GM19025 (cell line): ENCODE data around the gene CCDC102A.
"Not testable (repeated sequence)": the region's sequence is repeated elsewhere in the genome, so short reads cannot be mapped to it uniquely, and the experiment has no call there.

Experiments used
- ATAC-seq: cut with Tn5 transposase; IDR thresholded peaks from one replicate; pipeline ENCODE4 v1.9.1; 2021; ENCODE audit warnings: mild to moderate bottlenecking, low read depth, moderate library complexity; ENCODE audit not compliant: unreplicated experiment

The CCDC102A gene

GRCh38 chr16:57504491-57504890 is 31.9 kb downstream of the CCDC102A start:
- no peak for ATAC-seq

DNA sequence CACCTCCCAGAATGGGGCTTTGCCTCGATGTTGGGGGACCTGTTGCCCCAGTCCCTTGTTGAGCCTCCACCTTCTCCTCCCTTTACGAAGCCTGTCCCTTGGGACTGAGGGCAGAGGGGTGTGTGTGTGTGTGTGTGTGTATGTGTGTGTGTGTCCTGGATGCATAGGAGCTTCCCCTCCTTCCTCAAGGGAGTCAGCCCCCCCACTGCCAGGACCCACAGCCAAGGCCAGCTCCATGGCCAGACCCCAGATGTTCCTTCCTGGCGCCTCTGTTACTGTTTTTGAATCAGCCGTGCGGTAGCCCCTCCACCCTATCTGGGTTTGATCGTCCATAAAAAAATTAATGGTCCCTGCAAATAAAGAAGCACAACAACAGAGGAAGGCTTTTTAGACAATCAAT is 32.4 kb downstream of the CCDC102A start:
- no peak for ATAC-seq

DNA sequence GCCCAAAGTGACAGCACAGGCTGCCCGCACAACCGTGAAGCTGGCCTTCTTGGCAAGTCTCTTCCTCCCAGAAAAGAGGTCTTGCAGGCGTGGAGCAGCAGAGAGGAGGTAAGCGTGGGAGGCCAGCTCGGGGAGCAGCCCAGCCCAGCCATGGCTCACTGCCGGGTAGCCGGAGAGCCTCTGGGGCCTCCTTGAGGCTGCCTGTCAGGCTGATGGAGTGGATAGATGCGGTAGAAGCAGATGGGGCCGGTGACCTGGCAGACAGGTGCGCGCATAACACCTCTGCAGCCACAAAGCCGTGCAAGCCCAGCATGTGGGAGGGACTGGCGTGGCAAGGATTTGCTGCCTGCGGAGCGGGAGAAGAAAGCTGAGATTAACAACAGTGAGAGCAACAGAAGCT is 33.0 kb downstream of the CCDC102A start:
- no peak for ATAC-seq

- ATAC-seq, result no peak
These were observed 34.2 kb downstream of the CCDC102A start for GRCh38 chr16:57502048-57502775.

DNA sequence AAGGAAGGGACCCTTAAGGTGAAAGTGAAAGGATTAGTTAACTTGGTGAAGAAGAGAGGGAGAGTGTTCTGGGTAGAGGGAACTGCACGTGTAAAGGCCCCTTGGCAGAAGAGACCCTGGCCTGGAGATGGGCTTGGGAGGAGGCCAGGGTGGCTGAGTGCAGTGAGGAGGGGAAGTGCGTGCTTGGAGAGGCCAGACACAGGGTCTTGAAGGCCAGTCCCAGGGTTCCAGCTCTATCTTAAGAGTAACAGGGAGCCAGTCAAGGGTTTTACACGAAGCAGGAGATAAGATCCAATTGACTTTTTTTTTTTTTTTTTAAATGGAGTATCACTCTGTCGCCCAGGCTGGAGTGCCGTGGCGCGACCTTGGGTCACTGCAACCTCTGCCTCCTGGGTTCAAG is 34.9 kb downstream of the CCDC102A start:
- no peak for ATAC-seq

DNA sequence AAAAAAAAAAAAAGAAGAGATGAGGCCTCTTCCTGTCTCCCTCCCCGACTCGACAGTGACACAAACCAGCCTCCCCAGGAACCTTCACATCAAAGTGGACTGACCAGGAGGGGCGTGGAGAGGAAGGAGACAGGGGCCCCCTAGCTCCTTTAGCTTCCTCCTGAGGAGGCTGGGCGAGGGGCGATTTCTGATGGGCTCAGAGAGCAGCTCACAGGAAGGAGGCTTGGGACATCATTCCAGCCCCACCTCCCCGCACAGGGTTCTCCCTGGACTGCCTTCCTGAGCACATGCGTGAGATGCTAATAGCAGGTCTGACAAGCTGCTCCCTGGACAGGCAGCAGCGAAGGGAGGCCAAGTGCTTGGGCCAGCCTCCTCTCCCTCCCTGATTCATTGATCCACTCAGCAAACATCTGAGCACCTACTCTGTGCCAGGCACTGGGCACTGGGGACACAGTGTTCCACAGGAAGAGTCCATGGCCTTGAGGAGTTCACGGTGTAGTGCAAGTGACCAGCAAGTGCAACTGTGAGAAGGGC is 35.7 kb downstream of the CCDC102A start:
- no peak for ATAC-seq

DNA sequence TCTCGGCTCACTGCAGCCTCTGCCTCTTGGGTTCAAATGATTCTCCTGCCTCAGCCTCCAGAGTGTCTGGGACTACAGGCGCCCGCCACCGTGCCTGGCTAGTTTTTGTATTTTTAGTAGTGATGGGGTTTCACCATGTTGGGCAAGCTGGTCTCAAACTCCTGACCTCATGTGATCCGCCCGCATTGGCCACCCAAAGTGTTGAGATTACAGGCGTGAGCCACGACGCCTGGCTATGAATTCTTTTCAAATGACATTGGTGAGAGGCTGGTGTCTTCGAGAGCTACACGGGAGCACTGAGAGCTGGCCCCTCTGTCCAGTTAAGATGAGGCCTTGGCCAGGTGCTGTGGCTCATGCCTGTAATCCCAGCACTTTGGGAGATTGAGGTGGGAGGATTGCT is 36.4 kb downstream of the CCDC102A start:
- not testable (repeated sequence) for ATAC-seq

- ATAC-seq, result no peak
These were observed 38.3 kb downstream of the CCDC102A start for GRCh38 chr16:57498031-57498430.

- no peak for ATAC-seq
These were observed 39.2 kb downstream of the CCDC102A start for GRCh38 chr16:57497121-57497520.

GRCh38 chr16:57493767-57494166 is 42.6 kb downstream of the CCDC102A start:
- ATAC-seq, result no peak

DNA sequence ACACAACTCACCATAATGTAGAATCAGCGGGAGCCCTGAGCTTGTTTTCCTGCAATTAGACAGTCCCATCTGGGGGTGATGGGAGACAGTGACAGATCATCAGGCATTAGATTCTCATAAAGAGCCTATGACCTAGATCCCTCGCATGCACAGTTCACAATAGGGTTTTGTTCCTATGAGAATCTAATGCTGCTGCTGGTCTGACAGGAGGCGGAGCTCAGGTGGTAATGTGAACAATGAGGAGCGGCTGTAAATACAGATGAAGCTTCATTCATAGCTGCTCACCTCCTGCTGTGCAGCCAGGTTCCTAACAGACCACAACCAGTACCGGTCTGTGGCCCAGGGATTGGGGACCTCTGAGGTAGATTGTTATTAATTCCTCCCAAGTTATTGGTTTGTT is 47.1 kb downstream of the CCDC102A start:
- ATAC-seq, result no peak

GRCh38 chr16:57486858-57487834 is 49.2 kb downstream of the CCDC102A start:
- no peak for ATAC-seq

DNA sequence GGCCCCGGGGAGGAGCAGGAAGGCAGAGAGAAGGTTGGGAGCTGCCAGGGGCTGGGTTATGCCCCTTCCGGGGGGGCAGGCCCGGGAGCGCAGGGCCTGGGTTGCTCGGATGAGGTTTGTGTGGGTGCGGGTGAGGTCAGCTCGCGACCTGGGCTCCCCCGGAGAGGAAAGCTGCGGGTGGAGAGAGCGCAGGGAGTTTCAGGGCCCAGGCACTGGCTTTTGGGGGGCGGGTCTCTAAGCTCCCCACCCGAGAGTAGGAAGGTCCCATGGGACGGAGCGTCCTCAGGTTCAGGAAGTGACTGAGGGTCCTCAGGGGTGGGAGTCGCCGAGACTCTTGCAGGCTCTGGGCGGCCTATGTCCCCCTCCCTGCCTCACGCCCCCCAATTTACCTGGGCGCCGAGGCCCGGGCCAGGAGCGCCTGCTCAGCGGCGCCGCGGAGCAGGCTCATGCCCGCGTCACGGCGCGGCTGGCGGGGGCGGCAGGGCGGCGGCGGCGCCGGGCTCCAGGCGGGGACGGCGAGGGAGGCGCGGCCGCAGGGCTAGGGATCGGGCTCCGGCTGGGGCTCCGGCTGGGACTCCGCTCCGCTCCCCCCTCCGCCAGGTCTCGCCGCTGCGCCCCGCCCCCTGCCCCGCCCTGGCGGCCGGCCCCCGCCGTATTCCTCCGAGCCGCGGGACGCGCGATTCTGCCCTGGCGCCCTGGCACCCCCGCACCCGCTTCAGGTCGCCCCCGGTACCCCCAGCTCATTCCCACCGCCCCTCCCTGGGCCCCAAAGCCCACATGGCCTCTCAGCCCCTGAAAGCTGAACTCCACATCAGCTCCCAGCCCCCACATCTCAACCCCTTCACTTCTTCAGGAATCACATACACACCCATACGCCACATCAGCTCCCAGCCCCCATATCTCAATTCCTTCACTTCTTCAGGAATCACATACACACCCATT is 50.2 kb downstream of the CCDC102A start, which contains the start of gene DOK4:
Gene DOK4, minus strand, starts transcription at position 578 of the 942 bp plus-strand sequence. CDS start 6,986 bp downstream, outside the sequence.
- ATAC-seq, result peak; percentile 96

DNA sequence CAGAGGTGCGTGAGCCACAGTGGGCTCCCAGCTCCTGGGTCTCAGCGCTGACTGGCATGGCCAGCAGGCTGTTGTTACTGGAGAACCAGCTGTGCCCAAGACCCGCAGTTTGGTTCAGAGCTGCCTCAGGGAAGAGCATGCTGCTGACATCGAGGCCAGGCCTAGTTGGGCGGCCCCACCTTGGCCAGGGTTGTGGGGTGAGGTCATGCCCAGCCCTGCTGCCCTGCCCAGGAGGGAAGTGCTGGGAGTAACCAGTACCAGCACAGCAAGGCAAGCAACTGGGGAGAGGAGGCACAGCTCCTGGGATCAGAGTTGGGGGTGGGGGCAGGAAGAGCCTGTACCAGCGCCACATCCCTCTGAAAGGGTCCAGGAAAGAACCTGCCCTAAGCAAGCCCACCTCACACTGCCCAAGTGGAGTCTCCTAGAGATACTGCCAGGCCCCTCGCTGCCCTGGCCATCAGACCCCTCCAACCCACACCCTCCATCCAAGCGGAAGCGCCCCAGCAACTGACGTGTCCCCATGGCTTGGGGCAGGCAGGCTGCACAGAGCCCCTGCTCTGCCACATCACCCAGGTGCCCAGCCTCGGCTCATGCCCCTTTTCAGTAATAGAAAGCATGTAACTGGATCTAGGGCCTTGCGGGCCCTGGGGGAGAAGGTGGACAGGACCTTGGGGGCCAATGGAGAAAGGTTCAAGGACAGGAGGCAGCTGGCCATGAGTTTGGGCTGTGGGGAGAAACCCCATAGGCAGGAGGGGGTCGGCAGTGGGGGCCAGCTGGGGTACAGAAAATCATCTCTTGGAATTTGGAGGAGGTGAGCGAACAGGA is 51.1 kb downstream of the CCDC102A start:
- ATAC-seq, result no peak

DNA sequence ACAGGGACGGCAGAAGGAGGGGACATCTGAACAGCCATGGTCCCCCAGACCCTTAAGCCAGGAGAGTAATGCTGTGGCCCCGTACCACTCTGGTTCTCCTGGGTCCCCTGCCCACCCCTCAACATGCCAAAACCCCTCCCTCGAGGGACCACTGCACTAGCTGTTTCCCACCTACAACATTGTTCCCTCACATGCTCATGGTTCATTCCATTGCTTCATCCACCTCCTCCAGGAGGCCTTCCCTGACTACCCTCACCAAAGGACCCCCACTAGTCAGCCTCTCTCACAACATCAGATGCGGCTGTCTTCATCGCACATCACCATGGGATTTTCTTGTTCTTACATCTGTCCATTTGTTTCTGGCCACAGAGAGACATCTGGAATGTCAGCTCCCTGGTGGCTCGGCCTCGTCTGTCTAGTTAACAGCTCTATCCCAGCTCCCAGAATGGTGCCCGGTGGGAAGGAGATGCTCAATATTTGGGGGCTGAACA is 51.8 kb downstream of the CCDC102A start:
- no peak for ATAC-seq

- no peak for ATAC-seq
These were observed 52.5 kb downstream of the CCDC102A start for GRCh38 chr16:57483725-57484514.

- ATAC-seq, result no peak
These were observed 53.4 kb downstream of the CCDC102A start for GRCh38 chr16:57482845-57483545.

DNA sequence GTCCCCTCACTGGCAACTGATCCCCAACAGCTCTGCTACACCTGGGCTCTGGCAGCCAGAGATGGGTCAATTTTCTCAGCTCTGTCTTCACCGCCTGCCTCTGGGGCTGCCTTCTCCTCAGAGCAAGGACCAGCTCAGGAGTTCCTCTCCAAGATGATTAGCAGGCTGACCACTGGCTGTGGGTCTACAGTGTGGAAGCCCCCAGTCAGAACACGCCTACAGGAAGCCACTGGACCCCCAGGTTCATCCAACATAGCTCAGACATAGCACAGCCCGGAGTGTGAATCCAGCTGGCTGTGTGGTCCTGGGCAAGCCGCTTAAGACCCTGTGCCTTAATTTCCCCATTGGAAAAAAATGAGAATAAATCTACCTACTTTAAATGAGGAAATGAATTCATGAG is 55.0 kb downstream of the CCDC102A start:
- no peak for ATAC-seq
